Body of pancreas (tissue), 4 donors: ENCODE measurements around the gene HTR3C.

Experiments used
- CTCF ChIP-seq, 7 experiments: fragments of 450-650 bp in 4 of 7; fragments of 200-600 bp in 3 of 7; sonication (generic) in 3 of 7; IDR thresholded peaks; one replicate each; pipeline ENCODE4 v1.5.1; 2016 to 2019; ENCODE audit warnings: antibody characterized with exemption in 7 of 7
- POLR2A ChIP-seq, 3 donors: fragments of 450-650 bp; IDR thresholded peaks; one replicate each; pipeline ENCODE4 v1.6.1; 2016; ENCODE audit warnings: antibody characterized with exemption in 3 of 3, mild to moderate bottlenecking in 2 of 3

GRCh38 chr3:184037816-184038215, 15.0 kb upstream of the HTR3C start:
- TF ChIP-seq CTCF (IDR thresholded peaks at IDR 0.05) (no peak), POLR2A (IDR thresholded peaks at IDR 0.05) (no peak)
